ENCODE data around the gene ZBTB3. TPM values are rescaled to one million over a fixed set of nuclear protein-coding genes. Genes with fewer than 3 reads are reported as not detected.

ZBTB3 gene
- total and polyA plus RNA-seq, 2 of the 13 experiments (the other 11 are each of a cell fraction or from before 2014, with no cell fraction given): 3.4 to 5.2 TPM

DNA sequence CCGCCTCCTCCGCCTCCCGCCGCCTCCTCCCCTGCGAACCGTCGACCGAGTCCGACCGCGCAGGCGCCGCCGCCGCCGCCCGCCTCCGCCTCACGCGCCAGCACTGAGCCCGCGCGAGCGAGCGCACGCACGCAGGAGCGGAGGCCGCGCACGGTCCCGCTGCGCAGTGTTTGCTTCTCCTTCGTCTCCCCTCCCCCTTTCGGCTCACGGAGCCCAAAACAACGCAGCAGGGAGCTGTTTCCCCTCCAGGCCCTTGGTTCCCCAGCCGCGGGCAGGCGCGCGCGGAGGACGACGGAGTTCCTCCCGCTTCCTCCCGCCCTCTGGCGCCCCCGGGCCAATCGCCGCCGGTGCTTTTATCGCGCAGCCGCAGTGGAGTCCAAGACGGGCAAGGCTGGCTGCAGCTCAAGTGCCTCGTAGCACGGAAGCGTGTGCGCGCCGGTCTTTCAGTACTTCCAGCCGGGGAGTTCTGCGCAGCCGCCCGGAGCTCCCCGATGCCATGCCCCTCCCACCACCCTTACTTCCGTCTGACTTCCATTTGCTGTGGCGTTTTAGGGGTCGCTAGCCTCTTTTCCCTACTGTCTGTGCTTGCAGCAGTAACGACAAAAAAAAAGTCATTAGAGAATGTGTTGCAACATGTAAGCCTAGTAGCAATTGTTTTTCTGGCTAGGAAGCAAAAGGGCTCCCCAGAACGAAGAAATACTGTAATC is 26.6 kb downstream of the ZBTB3 start, which contains the start of gene HNRNPUL2 (continued):
- TF ChIP-seq, protein P1, sequence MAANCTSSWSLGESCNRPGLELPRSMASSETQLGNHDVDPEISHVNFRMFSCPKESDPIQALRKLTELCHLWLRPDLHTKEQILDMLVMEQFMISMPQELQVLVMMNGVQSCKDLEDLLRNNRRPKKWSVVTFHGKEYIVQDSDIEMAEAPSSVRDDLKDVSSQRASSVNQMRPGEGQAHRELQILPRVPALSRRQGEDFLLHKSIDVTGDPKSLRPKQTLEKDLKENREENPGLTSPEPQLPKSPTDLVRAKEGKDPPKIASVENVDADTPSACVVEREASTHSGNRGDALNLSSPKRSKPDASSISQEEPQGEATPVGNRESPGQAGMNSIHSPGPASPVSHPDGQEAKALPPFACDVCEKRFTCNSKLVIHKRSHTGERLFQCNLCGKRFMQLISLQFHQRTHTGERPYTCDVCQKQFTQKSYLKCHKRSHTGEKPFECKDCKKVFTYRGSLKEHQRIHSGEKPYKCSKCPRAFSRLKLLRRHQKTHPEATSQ (CRISPR knock-in tag; IDR thresholded peaks at IDR 0.05; ENCODE audit: borderline replicate concordance): no peak
- TF ChIP-seq ETV6 (CRISPR knock-in tag; conservative IDR thresholded peaks at IDR 0.05) (peak; percentile 92), PCBP1 (IDR thresholded peaks at IDR 0.05; ENCODE audit: borderline replicate concordance, low read depth, low read length) (0 out of 2 replicates have a peak, but pooled peaks have one; percentile 68), AGO2 (optimal IDR thresholded peaks at IDR 0.05; ENCODE audit: low read depth, low read length) (peak; percentile 81), ZSCAN21 (CRISPR knock-in tag; IDR thresholded peaks at IDR 0.05; ENCODE audit: borderline replicate concordance) (peak; percentile 97), GTF2F1 (IDR thresholded peaks at IDR 0.05; ENCODE audit: low read length) (peak; percentile 32; the same call in 1 of the 2 replicates), ZMYM4 (CRISPR knock-in tag; IDR thresholded peaks at IDR 0.05) (peak; percentile 84), SIN3A (IDR thresholded peaks at IDR 0.05; ENCODE audit: borderline replicate concordance, low read depth, low read length) (no peak; the same call in 1 of the 2 replicates), EHMT2 (IDR thresholded peaks at IDR 0.05; ENCODE audit: borderline replicate concordance, low read depth, low read length) (no peak), SSRP1 (CRISPR knock-in tag; IDR thresholded peaks at IDR 0.05) (no peak), MZF1 (CRISPR knock-in tag; IDR thresholded peaks at IDR 0.05; ENCODE audit: borderline replicate concordance) (no peak), STAG1 (CRISPR knock-in tag; IDR thresholded peaks at IDR 0.05) (no peak), JUN (CRISPR knock-in tag; IDR thresholded peaks at IDR 0.05) (peak; percentile 67; the same call in 1 of the 2 replicates), ZZZ3 (CRISPR knock-in tag; IDR thresholded peaks at IDR 0.05; ENCODE audit: borderline replicate concordance) (no peak), ZMAT3 (CRISPR knock-in tag; conservative IDR thresholded peaks at IDR 0.05) (peak; percentile 96; the same call in 1 of the 2 replicates), FOSL1 (CRISPR knock-in tag; IDR thresholded peaks at IDR 0.05; ENCODE audit: borderline replicate concordance) (peak; percentile 21; the same call in 1 of the 2 replicates), HNRNPLL (IDR thresholded peaks at IDR 0.05; ENCODE audit: low read depth, low read length, poor library complexity, severe bottlenecking) (peak; percentile 82)
- TF ChIP-seq, protein P2, sequence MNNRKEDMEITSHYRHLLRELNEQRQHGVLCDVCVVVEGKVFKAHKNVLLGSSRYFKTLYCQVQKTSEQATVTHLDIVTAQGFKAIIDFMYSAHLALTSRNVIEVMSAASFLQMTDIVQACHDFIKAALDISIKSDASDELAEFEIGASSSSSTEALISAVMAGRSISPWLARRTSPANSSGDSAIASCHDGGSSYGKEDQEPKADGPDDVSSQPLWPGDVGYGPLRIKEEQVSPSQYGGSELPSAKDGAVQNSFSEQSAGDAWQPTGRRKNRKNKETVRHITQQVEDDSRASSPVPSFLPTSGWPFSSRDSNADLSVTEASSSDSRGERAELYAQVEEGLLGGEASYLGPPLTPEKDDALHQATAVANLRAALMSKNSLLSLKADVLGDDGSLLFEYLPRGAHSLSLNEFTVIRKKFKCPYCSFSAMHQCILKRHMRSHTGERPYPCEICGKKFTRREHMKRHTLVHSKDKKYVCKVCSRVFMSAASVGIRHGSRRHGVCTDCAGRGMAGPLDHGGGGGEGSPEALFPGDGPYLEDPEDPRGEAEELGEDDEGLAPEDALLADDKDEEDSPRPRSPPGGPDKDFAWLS (CRISPR knock-in tag; IDR thresholded peaks at IDR 0.05; ENCODE audit: borderline replicate concordance): no peak
- TF ChIP-seq, protein P3, sequence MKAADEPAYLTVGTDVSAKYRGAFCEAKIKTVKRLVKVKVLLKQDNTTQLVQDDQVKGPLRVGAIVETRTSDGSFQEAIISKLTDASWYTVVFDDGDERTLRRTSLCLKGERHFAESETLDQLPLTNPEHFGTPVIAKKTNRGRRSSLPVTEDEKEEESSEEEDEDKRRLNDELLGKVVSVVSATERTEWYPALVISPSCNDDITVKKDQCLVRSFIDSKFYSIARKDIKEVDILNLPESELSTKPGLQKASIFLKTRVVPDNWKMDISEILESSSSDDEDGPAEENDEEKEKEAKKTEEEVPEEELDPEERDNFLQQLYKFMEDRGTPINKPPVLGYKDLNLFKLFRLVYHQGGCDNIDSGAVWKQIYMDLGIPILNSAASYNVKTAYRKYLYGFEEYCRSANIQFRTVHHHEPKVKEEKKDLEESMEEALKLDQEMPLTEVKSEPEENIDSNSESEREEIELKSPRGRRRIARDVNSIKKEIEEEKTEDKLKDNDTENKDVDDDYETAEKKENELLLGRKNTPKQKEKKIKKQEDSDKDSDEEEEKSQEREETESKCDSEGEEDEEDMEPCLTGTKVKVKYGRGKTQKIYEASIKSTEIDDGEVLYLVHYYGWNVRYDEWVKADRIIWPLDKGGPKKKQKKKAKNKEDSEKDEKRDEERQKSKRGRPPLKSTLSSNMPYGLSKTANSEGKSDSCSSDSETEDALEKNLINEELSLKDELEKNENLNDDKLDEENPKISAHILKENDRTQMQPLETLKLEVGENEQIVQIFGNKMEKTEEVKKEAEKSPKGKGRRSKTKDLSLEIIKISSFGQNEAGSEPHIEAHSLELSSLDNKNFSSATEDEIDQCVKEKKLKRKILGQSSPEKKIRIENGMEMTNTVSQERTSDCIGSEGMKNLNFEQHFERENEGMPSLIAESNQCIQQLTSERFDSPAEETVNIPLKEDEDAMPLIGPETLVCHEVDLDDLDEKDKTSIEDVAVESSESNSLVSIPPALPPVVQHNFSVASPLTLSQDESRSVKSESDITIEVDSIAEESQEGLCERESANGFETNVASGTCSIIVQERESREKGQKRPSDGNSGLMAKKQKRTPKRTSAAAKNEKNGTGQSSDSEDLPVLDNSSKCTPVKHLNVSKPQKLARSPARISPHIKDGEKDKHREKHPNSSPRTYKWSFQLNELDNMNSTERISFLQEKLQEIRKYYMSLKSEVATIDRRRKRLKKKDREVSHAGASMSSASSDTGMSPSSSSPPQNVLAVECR (CRISPR knock-in tag; IDR thresholded peaks at IDR 0.05; ENCODE audit: borderline replicate concordance): peak; percentile 77
- TF ChIP-seq, protein P4, sequence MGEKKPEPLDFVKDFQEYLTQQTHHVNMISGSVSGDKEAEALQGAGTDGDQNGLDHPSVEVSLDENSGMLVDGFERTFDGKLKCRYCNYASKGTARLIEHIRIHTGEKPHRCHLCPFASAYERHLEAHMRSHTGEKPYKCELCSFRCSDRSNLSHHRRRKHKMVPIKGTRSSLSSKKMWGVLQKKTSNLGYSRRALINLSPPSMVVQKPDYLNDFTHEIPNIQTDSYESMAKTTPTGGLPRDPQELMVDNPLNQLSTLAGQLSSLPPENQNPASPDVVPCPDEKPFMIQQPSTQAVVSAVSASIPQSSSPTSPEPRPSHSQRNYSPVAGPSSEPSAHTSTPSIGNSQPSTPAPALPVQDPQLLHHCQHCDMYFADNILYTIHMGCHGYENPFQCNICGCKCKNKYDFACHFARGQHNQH (CRISPR knock-in tag; IDR thresholded peaks at IDR 0.05): peak; percentile 59; the same call in 1 of the 2 replicates
